ENCODE results near the gene TNIP2. TPM values are rescaled to one million over a fixed set of nuclear protein-coding genes. Genes with fewer than 3 reads are reported as not detected.

The TNIP2 gene, protein sequence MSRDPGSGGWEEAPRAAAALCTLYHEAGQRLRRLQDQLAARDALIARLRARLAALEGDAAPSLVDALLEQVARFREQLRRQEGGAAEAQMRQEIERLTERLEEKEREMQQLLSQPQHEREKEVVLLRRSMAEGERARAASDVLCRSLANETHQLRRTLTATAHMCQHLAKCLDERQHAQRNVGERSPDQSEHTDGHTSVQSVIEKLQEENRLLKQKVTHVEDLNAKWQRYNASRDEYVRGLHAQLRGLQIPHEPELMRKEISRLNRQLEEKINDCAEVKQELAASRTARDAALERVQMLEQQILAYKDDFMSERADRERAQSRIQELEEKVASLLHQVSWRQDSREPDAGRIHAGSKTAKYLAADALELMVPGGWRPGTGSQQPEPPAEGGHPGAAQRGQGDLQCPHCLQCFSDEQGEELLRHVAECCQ
- 51.1 and 53.1 TPM in 2 replicates for total RNA-seq

GRCh38 chr4:2755821-2756690, at the start of gene TNIP2:
Gene TNIP2, minus strand, starts transcription at chr4:2756336. Its CDS starts 47 bp downstream, at chr4:2756289.

GRCh38 chr4:2792711-2793585, 36.8 kb upstream of the TNIP2 start, which contains the start of gene SH3BP2:
Gene SH3BP2, plus strand, starts transcription at chr4:2793085. Its CDS starts 27,533 bp downstream, at chr4:2820618.

Other genes with a start within 250 kb of the TNIP2 start
- 11.1 and 11.3 TPM in 2 replicates for gene FAM193A, start 219.7 kb downstream of the TNIP2 start, total RNA-seq
- gene SH3BP2, start 36.7 kb upstream of the TNIP2 start, total RNA-seq: 25.1 and 25.2 TPM in 2 replicates
- 142 and 146 TPM in 2 replicates for gene ADD1, start 87.5 kb upstream of the TNIP2 start, total RNA-seq
- 19.2 and 23.0 TPM in 2 replicates for gene NOP14, start 207.1 kb upstream of the TNIP2 start, total RNA-seq
- 1.6 and 2.0 TPM in 2 replicates for gene GRK4, start 207.2 kb upstream of the TNIP2 start, total RNA-seq